SU-DHL-6 (cell line): Measurements from ENCODE around the gene C17orf107.

Source experiments
- H2AFZ ChIP-seq: fragments of 200-600 bp; sonication (generic); 2 replicates; pipeline ENCODE4 v1.6.1; 2014; ENCODE audit warnings: low read depth, mild to moderate bottlenecking, moderate library complexity, mixed read lengths, antibody characterized with exemption, low read length; ENCODE audit not compliant: severe bottlenecking
- H3F3A ChIP-seq: fragments of 200-600 bp; shearing (Covaris generic); 2 replicates; pipeline ENCODE4 v1.6.0; 2016; ENCODE audit warnings: antibody characterized with exemption, mild to moderate bottlenecking; ENCODE audit not compliant: insufficient read depth
- H3K27ac ChIP-seq: fragments of 200-600 bp; sonication (generic); 2 replicates; pipeline ENCODE4 v1.5.1; 2016; ENCODE audit warnings: low read depth, mild to moderate bottlenecking, low read length, moderate library complexity, mixed read lengths
- H3K27me3 ChIP-seq: fragments of 200-600 bp; sonication (generic), shearing (Covaris generic); 2 replicates; pipeline ENCODE4 v1.6.0; 2014; ENCODE audit warnings: mild to moderate bottlenecking, low read length
- H3K36me3 ChIP-seq: fragments of 200-600 bp; sonication (generic); 2 replicates; pipeline ENCODE4 v1.6.1; 2014; ENCODE audit warnings: mild to moderate bottlenecking, low read length, mixed read lengths
- H3K4me2 ChIP-seq: fragments of 300-600, 200-600 bp; shearing (Covaris generic), sonication (generic); 2 replicates; pipeline ENCODE4 v1.6.0; 2014; ENCODE audit warnings: low read length, low read depth, mild to moderate bottlenecking; ENCODE audit not compliant: poor library complexity, severe bottlenecking
- H3K4me3 ChIP-seq: fragments of 200-600 bp; sonication (generic); 2 replicates; pipeline ENCODE4 v1.5.1; 2014; ENCODE audit warnings: antibody characterized with exemption, low read length, mild to moderate bottlenecking, mixed read lengths; ENCODE audit not compliant: insufficient read depth, poor library complexity, severe bottlenecking
- H3K79me2 ChIP-seq: fragments of 200-600 bp; sonication (generic); 2 replicates; pipeline ENCODE4 v1.6.1; 2014; ENCODE audit warnings: mild to moderate bottlenecking, low read length, moderate library complexity; ENCODE audit not compliant: insufficient read depth
- H3K9ac ChIP-seq: fragments of 200-600 bp; sonication (generic); 2 replicates; pipeline ENCODE4 v1.7.0; 2014; ENCODE audit warnings: mild to moderate bottlenecking, low read length
- H3K9me2 ChIP-seq: fragments of 200-600 bp; sonication (generic); replicated peaks from 2 replicates; pipeline ENCODE4 v1.6.1; 2014; ENCODE audit warnings: low read length; ENCODE audit not compliant: insufficient read depth
- H3K9me3 ChIP-seq: fragments of 200-600 bp; sonication (generic); 2 replicates; pipeline ENCODE4 v1.6.1; 2014; ENCODE audit warnings: low read length, mixed read lengths; ENCODE audit not compliant: insufficient read depth
- H4K20me1 ChIP-seq: fragments of 200-600 bp; sonication (generic); 2 replicates; pipeline ENCODE4 v1.6.1; 2014; ENCODE audit warnings: low read depth, mild to moderate bottlenecking, antibody characterized with exemption, low read length, moderate library complexity, mixed read lengths
- EZH2phosphoT487 ChIP-seq: fragments of 200-600 bp; sonication (generic), shearing (Covaris generic); conservative IDR thresholded peaks from 2 replicates; pipeline ENCODE4 v1.6.1; 2018; ENCODE audit warnings: mild to moderate bottlenecking, antibody characterized with exemption, low read length, moderate library complexity, mixed read lengths
- TF ChIP-seq, protein P1 (sequence below): fragments of 200-600 bp; sonication (generic); IDR thresholded peaks from one replicate; pipeline ENCODE4 v1.5.1; 2017; ENCODE audit warnings: antibody characterized with exemption, mild to moderate bottlenecking, low read length, moderate library complexity; ENCODE audit not compliant: insufficient read depth, poor library complexity, severe bottlenecking

The C17orf107 gene

DNA sequence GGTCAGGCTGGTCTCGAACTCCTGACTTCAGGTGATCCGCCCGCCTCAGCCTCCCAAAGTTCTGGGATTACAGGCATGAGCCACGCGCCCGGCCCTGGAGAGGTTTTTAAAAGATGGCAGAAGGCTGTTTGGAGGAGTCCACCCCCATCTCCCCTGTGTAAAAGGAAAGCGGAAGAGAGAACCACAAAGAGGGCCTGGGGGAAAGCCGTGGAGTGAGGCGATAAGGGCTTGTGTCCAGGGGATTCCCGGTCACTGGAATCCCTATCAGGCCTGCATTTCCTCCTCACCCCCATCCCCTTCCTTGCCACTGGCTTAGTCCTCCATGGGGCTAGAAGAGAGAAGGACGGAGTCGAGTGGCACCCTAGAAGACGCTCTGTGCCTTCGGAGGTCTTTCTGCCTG is 32.6 kb downstream of the C17orf107 start, which contains the start of gene GP1BA:
Gene GP1BA, plus strand, starts transcription at position 315 of the 400 bp plus-strand sequence. CDS start 328 bp downstream, outside the sequence.
- Histone ChIP-seq H4K20me1 (no peaks in the 10 kb centered on the region), H3F3A (0 out of 2 replicates have a peak, but pooled peaks cover 3% of the 10 kb centered on the region), H3K9me3 (no peaks in the 10 kb centered on the region), H2AFZ (no peak within 1 kb of the TSS), H3K79me2 (no peaks in the 10 kb centered on the region), H3K9me2 (no peaks in the 10 kb centered on the region), H3K4me2 (no peak within 1 kb of the TSS), H3K27me3 (no peaks in the 10 kb centered on the region), H3K27ac (no peak within 1 kb of the TSS), H3K36me3 (no peaks in the 10 kb centered on the region), H3K4me3 (no peak within 1 kb of the TSS), H3K9ac (no peak within 1 kb of the TSS)
- TF ChIP-seq EZH2phosphoT487: no peak
- TF ChIP-seq, protein P1, sequence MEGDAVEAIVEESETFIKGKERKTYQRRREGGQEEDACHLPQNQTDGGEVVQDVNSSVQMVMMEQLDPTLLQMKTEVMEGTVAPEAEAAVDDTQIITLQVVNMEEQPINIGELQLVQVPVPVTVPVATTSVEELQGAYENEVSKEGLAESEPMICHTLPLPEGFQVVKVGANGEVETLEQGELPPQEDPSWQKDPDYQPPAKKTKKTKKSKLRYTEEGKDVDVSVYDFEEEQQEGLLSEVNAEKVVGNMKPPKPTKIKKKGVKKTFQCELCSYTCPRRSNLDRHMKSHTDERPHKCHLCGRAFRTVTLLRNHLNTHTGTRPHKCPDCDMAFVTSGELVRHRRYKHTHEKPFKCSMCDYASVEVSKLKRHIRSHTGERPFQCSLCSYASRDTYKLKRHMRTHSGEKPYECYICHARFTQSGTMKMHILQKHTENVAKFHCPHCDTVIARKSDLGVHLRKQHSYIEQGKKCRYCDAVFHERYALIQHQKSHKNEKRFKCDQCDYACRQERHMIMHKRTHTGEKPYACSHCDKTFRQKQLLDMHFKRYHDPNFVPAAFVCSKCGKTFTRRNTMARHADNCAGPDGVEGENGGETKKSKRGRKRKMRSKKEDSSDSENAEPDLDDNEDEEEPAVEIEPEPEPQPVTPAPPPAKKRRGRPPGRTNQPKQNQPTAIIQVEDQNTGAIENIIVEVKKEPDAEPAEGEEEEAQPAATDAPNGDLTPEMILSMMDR: no peak

GRCh38 chr17:4932756-4933155 is 33.4 kb downstream of the C17orf107 start:
- Histone ChIP-seq H3K4me2 (no peak overlapping the region), H3K4me3 (no peak overlapping the region), H3K9me3 (no peaks in the 10 kb centered on the region), H3K9ac (no peak overlapping the region), H3K9me2 (no peaks in the 10 kb centered on the region), H3K36me3 (no peaks in the 10 kb centered on the region), H3K79me2 (no peaks in the 10 kb centered on the region), H3F3A (0 out of 2 replicates have a peak, but pooled peaks cover 3% of the 10 kb centered on the region), H3K27ac (no peak overlapping the region), H4K20me1 (no peaks in the 10 kb centered on the region), H2AFZ (no peak overlapping the region), H3K27me3 (no peaks in the 10 kb centered on the region)
- TF ChIP-seq EZH2phosphoT487: no peak
- TF ChIP-seq, protein P1: no peak

- no peak overlapping the region for H3K4me2 ChIP-seq
- TF ChIP-seq, protein P1: no peak
- no peak for TF ChIP-seq EZH2phosphoT487
Observed at GRCh38 chr17:4933646-4934045, 34.3 kb downstream of the C17orf107 start.

More at GRCh38 chr17:4933646-4934045, 34.3 kb downstream of the C17orf107 start:
- H3F3A ChIP-seq: 0 out of 2 replicates have a peak, but pooled peaks cover 3% of the 10 kb centered on the region
- H2AFZ ChIP-seq: no peak overlapping the region
- peaks cover 7% of the 10 kb centered on the region for H3K79me2 ChIP-seq
- no peaks in the 10 kb centered on the region for H3K36me3 ChIP-seq
- no peaks in the 10 kb centered on the region for H3K9me3 ChIP-seq
- H3K4me3 ChIP-seq: no peak overlapping the region
- H3K9me2 ChIP-seq: no peaks in the 10 kb centered on the region
- no peak overlapping the region for H3K9ac ChIP-seq
- H3K27ac ChIP-seq: no peak overlapping the region
- H3K27me3 ChIP-seq: no peaks in the 10 kb centered on the region
- no peaks in the 10 kb centered on the region for H4K20me1 ChIP-seq
